HuH-7.5 (cell line): Measurements from ENCODE around the gene NR4A1.

Source experiments
- DNase-seq: peaks from one replicate; pipeline ENCODE4 v3.0.0; 2011; ENCODE audit warnings: low spot score

Gene NR4A1

DNA sequence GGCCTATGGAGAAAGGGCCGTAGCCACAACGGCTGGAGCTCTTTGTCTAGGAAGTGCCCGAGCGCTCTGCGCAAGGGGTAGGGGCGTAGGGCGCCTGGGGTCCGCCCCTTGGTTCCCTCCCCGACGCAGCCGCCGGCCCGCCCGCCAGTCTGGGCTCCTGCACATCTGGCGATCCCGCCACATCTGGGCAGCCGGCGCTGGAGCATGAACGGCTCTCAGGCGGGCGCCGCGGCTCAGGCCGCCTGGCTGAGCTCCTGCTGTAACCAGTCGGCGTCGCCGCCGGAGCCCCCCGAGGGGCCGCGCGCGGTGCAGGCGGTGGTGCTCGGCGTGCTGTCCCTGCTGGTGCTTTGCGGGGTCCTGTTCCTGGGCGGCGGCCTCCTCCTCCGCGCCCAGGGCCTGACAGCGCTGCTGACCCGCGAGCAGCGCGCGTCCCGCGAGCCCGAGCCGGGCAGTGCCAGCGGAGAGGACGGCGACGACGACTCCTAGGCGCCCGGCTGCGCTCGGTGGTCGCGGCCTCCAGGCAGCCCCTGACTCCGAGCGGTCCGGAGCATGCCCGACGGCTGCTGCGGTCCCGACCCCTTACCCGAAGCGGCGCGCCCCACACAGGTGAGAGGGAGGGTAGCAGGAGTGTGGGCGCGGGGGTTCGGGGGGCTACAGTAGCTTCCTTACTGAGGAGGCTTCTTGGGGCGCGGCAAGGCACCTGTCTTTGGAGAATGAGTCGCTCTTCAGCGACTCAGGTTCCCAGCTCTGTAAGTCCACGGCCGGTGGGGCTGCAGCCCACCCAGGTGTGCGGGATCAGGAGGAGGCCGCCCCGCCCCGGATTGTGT, 28.5 kb downstream of the NR4A1 start, which contains the start of gene SMIM41:
Gene SMIM41, plus strand, starts transcription at position 129 of the 827 bp plus-strand sequence. Its CDS starts 76 bp downstream, at position 205.
- DNase-seq: no peak

DNA sequence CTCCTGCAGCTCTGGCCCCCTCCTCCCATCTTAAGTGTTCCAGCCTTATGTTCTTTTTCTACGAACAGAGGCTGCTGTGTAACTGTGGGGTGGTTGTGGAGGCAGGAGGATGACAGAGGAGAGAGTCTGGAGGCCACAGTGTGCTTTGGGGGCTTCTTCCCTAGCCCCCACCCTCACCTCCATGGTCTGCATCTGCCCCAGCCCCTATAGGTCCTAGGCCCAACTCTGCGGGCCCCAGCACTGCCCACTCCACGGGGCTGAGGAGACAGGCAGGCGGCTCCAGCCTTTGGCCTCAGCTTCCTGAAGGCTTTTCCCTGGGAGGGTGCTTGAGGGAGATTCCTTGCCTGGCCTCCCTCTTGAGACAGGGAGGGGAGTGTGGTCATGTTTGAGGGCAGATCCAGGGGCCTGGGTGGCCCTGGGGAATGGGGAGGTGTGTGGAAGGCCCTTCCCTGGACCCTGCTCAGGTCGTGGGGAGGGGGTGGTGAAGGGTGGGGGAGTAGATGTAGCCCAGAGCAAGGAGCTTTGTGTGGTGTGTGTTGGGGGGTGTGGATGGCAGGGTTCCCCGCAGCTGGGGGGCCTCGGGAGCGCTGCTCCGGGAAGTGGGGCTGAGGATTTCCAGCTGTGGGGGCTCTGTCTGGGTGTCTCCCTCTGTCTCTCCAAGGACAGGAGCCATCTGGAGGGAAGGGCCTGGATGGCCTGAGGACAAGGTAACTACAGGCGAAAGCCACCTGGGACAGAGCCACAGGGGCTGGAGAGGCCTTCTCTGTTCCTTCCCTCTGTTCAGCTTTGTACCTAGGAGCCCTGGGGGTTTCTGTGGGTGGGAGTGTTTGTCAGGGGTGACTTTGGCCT, 29.4 kb downstream of the NR4A1 start:
- DNase-seq: no peak

DNA sequence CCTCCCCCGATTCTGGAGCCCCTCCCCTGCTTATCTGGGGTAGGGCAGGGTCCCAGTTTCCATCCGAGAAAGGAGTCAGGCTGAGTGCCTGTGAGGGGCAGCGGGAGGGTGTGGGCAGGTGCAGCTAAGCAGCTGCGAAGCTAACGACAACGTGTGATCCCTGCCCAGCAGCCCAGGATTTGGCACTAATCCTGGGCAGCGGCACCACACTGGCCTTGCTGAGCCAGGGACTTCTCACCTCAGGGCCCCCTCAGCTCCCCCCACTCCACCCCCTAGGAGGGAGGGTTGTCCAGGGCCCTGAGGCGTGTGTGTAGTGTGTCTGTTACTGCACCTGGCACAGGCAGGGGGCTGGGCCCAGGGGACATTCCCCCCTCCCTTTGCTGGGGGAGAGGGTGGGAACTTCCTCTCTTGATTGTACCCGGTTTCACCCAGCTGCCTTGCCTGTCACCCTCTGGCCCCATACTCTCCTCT, 30.1 kb downstream of the NR4A1 start:
- no peak for DNase-seq

- no peak for DNase-seq
Observed at GRCh38 chr12:52082026-52082668, 30.9 kb downstream of the NR4A1 start.

DNA sequence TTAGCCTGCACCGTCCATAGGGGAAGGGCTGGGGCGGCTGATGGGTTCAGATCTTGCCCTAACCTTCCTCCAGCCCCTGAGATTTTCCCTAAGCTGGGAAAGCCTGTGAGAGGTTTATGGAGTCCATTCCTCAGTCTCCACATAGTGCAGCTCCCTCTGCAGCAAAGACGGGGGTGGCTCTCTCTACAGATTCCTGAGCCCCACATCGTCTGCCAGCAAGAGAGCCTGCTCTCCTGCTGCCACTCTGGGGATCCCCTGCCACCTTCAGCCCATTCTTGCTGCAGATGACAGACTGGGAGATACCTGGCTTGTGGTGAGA, 31.4 kb downstream of the NR4A1 start:
- DNase-seq: no peak

DNA sequence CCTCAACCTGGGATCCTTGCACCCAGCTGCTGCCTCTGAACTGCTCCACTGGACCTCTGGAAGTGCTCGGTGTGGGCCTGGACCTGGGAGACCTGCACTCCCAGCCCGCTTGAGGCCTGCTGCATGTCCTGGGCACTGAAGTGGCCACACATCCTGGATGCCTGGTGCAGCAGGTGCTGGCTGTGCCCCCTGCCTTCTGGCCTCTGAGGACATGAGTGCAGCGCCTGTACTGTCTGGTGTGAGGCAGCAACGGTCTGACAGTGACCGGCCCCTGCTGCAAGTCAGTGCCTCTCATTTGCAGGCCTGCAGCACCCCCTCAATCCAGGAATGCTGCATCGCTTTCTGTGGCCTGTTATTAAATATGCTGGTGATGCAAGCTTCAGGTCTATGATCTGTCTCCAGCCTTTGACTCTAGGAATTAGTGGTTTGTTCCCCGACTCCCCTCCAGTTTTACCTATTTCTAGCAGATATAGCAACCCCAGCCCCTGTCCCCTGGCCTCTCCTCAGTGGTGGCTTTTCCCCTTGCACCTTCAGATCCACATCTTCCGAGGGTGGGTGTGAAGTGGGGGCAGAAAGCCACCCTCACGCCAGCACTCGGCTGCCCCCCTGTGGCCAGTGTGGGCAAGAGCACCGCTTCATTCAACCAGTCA, 31.9 kb downstream of the NR4A1 start:
- peak; percentile 92 for DNase-seq

GRCh38 chr12:52083638-52083996, 32.4 kb downstream of the NR4A1 start:
- no peak for DNase-seq

DNA sequence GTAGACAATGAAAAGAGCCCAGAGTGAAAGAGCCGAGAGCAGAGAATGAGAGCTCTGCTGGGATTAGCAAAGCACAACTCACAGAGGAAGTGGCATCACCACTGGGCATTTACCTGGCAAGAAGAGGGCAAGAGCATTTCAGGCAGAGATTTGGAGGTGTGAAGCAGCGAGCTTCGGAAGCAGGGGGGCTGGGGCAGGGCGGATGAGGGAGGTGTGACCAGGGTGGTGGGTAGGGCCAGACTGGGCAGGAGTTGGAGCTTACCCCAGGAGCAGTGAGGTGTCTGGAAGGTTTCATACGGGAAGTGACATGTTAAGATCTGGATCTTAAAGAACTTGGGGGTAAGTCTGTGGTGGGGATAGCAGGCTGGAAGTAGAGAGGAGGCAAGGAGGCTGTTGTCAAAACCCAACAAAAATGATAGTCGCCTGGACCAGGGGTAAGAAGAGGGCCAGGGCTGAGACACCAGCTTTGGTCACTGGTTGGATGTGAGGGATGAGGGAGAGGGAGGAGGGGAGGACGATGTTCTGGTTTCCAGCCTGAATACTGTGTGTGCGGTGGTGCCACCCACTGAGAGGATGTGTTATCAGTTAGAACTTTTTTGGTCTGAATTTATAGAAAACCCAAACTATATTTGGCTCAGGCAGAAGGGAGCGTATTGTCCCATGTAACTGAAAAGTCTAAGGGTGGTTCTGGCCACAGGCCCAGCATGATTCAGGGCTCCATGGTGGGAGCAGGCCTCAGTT, 33.4 kb downstream of the NR4A1 start:
- DNase-seq: no peak

DNA sequence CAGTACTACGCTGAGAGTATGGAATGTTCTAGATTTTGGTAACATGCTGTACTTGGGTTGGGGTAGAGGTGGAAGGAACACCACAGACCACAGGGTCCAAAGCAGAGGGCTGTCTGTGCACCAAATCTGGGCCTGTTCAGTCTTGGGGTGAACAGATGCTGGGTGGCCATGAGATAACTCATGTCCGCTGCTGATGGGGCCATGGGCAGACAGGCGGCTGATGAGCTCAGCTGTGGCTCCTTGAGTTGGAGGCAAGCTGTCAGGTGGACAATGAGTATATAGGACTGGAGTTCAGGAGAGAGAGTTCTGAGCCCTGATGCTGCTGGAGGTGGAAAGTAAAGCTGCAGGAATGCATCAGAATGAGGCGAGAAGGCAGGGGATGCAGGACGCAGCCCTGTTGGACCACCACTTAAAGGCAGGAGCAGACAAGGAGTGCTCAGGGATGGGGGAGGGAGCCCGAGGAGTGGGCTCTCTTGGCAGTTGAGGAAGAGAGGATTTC, 34.5 kb downstream of the NR4A1 start:
- DNase-seq: no peak

DNA sequence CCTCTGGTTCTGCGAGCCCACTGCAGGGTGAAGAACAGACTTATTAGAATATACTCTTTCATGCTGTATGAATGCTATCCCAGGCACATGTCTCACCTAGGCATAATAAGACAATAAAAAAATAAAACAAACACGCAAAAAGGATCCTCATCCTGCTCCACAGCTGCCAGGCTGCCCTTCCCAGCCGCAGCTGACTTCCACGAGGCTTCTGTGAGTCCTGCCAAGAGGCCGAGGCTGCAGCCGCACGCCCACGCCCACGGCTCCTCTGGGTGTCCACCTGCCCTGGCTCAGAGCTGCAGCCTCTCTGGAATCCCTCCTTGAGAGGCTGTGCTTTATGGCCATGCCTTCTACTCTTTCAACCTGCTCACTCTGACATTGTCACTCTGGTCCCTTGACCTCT, 35.1 kb downstream of the NR4A1 start:
- no peak for DNase-seq

GRCh38 chr12:52086944-52087835, 35.9 kb downstream of the NR4A1 start:
- peak; percentile 12 for DNase-seq

DNA sequence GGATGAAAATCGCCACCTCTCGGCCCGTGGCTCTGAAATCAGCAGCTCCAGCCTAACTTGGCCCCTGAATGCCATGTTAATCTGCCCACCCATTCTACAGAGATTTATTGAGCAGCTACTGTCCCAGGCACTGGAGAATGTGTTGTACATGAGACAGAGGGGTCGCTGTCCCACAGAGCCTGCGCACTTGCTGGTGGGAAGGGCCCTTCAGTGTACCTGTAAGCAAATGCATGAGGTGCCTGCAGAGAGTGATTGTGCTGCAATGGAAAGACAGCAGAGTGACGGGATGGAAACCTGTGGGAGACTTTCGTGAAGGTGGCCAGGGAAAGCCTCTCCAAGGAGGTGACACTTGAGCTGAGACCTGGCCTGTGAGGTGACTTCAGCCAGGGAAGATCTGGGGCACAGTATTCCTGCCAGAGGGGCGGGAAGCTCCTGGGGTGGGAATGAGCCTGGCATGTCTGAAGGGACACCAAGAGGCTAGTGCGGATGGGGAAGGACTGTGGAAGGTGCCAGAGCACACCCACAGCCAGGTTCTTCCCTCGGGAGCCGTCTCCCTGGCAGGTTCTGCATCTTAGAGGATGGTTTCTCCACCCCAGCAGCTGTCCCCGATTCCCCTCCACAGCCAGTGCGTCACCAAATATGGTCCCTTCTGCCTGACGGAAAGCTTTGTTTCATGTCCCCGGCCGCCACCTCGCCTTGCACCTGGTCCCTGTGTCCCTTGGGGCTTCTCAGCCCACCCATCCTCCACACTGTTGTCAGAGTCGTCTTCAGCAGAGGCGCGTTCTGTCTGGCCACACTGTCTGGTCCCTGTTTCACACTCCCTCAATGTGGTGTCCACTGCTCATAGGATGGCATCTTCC, 36.9 kb downstream of the NR4A1 start:
- DNase-seq: peak; percentile 13

DNA sequence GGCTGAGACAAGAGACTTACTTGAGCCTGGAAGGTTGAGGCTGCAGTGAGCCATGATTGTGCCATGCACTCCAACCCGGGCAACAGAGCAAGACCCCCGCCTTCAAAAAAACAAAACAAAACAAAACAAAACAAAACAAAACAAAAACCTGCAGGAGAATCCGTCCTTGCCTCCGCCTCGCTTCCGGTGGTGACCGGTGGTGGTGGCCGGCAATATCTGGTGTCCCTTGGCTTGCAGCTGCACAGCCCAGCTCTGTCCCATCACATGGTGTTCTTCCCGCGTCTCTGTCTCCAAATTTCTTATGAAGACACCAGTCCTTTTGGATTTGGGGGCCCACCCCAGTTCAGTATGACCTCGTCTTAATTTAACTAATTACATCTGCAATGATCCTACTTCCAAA, 38.2 kb downstream of the NR4A1 start:
- DNase-seq: peak; percentile 5

GRCh38 chr12:52090291-52090690, 39.0 kb downstream of the NR4A1 start:
- DNase-seq: peak; percentile 2

DNA sequence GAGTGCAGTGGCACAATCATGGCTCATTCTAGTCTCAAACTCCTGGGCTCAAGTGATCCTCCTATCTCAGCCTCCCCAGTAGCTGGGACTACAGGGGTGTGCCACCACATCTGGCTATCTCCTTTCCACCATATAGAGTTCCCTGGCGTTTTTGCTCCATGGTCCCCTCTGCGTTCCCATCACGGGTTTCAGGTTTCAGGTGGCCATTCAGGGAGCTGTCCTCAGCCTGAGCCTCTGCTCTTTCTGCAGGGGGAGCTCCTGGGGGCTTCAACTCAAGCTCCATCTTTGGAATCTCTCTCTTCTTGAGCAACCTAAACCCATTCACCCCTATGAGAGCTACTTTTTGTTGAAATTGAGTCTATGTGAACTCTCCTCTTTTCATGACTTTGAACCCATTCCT, 39.8 kb downstream of the NR4A1 start:
- DNase-seq: peak; percentile 7

- peak; percentile 2 for DNase-seq
Observed at GRCh38 chr12:52091869-52092268, 40.6 kb downstream of the NR4A1 start.

DNA sequence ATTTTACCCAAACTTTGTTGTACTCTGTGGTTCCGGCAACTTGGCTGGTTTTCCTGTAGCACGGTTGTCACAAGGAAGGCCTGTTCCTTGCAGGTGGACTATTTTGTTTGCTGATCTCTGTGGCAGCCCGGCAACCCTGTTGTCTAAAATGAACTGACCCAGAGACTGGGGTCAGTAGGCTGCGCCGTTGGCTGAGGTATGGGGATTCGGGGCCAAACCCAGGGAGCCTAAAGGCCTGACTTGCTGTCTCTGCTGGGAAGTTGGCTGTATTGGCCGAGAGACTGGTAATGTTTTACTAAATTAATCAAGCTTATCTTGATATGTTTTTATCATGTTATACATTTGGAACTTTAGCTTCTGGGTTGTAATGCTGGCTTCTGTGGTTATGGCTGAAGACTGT, 42.1 kb downstream of the NR4A1 start:
- no peak for DNase-seq

DNA sequence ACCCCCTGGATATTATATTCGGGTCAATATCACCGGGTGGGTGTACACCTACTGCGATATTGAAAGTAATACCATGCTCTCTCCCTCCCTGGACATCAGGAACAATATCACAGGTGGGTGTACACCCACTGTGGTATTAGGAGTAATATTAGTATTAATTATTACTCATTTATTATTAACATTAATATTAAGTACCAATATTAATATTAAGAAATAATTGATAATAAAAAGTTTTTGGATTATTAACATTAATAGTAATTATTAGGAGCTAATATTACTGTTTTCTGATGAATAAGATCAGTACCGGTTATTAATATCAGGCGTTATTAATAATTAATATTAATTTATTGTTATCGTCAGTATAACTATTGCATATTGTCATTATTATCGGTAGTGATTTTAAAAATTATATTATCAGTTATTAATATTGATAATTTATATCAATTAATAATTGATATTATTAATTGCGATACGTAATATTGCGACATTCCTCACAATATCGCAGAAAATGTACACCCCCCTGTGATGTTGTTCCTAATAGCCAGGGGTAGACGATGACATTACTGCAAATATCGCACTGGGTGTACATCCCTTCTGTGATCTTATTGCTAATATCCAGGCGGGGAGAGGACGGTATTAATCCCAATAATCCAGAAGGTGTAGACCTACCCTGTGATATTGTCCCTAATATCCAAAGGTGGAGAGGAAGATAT, 45.2 kb downstream of the NR4A1 start:
- DNase-seq: no peak
